ENCODE results near the gene AOC2.

DNA sequence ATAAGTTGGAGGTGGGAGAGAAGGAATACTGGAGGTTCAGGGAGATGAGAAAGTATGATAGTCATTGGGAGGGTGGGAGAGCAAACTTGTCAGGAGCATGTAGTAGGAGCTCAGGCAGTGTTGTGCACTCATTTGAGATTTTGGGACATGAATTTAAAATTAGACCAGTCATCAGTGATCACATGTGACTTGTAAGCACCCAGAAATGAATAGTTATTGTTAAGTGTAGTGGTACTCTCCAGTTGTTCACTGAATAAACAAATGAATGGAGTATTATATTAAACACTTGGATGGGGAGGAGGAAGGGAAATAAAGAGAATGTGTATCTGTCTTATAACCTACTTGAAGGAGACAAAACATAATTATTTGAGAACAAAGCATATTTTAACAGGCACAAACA lies 13.4 kb upstream of the AOC2 start:
- TF ChIP-seq, protein P1, sequence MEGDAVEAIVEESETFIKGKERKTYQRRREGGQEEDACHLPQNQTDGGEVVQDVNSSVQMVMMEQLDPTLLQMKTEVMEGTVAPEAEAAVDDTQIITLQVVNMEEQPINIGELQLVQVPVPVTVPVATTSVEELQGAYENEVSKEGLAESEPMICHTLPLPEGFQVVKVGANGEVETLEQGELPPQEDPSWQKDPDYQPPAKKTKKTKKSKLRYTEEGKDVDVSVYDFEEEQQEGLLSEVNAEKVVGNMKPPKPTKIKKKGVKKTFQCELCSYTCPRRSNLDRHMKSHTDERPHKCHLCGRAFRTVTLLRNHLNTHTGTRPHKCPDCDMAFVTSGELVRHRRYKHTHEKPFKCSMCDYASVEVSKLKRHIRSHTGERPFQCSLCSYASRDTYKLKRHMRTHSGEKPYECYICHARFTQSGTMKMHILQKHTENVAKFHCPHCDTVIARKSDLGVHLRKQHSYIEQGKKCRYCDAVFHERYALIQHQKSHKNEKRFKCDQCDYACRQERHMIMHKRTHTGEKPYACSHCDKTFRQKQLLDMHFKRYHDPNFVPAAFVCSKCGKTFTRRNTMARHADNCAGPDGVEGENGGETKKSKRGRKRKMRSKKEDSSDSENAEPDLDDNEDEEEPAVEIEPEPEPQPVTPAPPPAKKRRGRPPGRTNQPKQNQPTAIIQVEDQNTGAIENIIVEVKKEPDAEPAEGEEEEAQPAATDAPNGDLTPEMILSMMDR (optimal IDR thresholded peaks at IDR 0.05 in 1 of 3, IDR thresholded peaks at IDR 0.05 in 1 of 3, conservative IDR thresholded peaks at IDR 0.05 in 1 of 3; ENCODE audit: extremely low read depth in 1 of 3, insufficient read depth in 2 of 3, low read length in 3 of 3) = no peak
- TF ChIP-seq EZH2 (IDR thresholded peaks at IDR 0.05; ENCODE audit: low read length) = no peak
